Inflammatory macrophage treated with lipopolysaccharide for 4 hours (primary cell): Measurements from ENCODE around the gene ARID3A.

ENCODE experiments used
- DNase-seq: peaks from one replicate; pipeline ENCODE4 v3.0.0-alpha.2; 2020

ARID3A gene

GRCh38 chr19:892243-892893 is 33.5 kb upstream of the ARID3A start:
- DNase-seq: no peak

GRCh38 chr19:892894-893689 is 32.7 kb upstream of the ARID3A start, which contains the start of the genes MED16 and RNU6-9:
Gene MED16 (minus strand): TSS chr19:893187. CDS start chr19:891131, 2,056 bp downstream.
Gene RNU6-9 (plus strand): TSS chr19:893484.
- peak; percentile 96 for DNase-seq

- no peak for DNase-seq
Observed at GRCh38 chr19:896434-896833, 29.4 kb upstream of the ARID3A start.

- no peak for DNase-seq
Observed at GRCh38 chr19:896999-897398, 28.8 kb upstream of the ARID3A start.

GRCh38 chr19:897442-898039 is 28.3 kb upstream of the ARID3A start:
- no peak for DNase-seq

- DNase-seq: no peak
Observed at GRCh38 chr19:898663-899062, 27.2 kb upstream of the ARID3A start.

- no peak for DNase-seq
Observed at GRCh38 chr19:899336-900042, 26.3 kb upstream of the ARID3A start.

GRCh38 chr19:900043-900301 is 25.9 kb upstream of the ARID3A start:
- no peak for DNase-seq

- DNase-seq: no peak
Observed at GRCh38 chr19:900302-901111, 25.3 kb upstream of the ARID3A start.

GRCh38 chr19:901216-902092 is 24.4 kb upstream of the ARID3A start:
- no peak for DNase-seq

- no peak for DNase-seq
Observed at GRCh38 chr19:902093-902370, 23.8 kb upstream of the ARID3A start.

- DNase-seq: no peak
Observed at GRCh38 chr19:902446-903226, 23.2 kb upstream of the ARID3A start.

- DNase-seq: no peak
Observed at GRCh38 chr19:903266-903797, 22.5 kb upstream of the ARID3A start.

GRCh38 chr19:904545-904944 is 21.3 kb upstream of the ARID3A start:
- no peak for DNase-seq

- no peak for DNase-seq
Observed at GRCh38 chr19:906480-906879, 19.4 kb upstream of the ARID3A start.

- peak; percentile 70 for DNase-seq
Observed at GRCh38 chr19:907183-907853, 18.5 kb upstream of the ARID3A start.

GRCh38 chr19:911197-912033 is 14.4 kb upstream of the ARID3A start:
- no peak for DNase-seq

- no peak for DNase-seq
Observed at GRCh38 chr19:912181-913079, 13.4 kb upstream of the ARID3A start.
